Endothelial cell of umbilical vein (primary cell): ENCODE data around the gene NRXN3. TPM values are rescaled to one million over a fixed set of nuclear protein-coding genes. Genes with fewer than 3 reads are reported as not detected.

Source experiments
- BruUV-seq: library from RNA; stranded (reverse); fragments of 400-500 nt; replicated peaks from 2 replicates; lab custom pipeline; 2021; lab: Mats Ljungman, UMichigan
- CTCF ChIA-PET: fragments of 300-600, 350-600 bp; sonication (Branson Sonifier 250); formaldehyde crosslinking; loops from one replicate; lab custom pipeline; 2021; ENCODE audit warnings: antibody characterized with exemption, inconsistent platforms; lab: Charles Lee
- POLR2A ChIA-PET: fragments of 300-600, 350-600 bp; sonication (Branson Sonifier 250); formaldehyde crosslinking; loops from one replicate; lab custom pipeline; 2021; ENCODE audit warnings: antibody characterized with exemption, inconsistent platforms; lab: Charles Lee
- DNase-seq: peaks from one replicate; pipeline ENCODE4 v3.0.0-alpha.2; 2011; ENCODE audit warnings: low read depth, low spot score
- FAIRE-seq: peaks from 2 replicates; lab custom pipeline; 2011; peaks lifted over from hg19 to GRCh38; lab: Jason Lieb, UNC
- H2AFZ ChIP-seq: 2 replicates; pipeline ENCODE4 v1.6.0; 2012; ENCODE audit warnings: low read depth, low read length, control low read depth, inconsistent platforms
- H3K27ac ChIP-seq: 2 replicates; pipeline ENCODE4 v1.5.1; 2011; ENCODE audit warnings: low read depth, mild to moderate bottlenecking, control low read depth, low read length, moderate library complexity; ENCODE audit not compliant: insufficient read depth
- H3K27me3 ChIP-seq, 2 experiments: 2 replicates each; pipeline versions ENCODE4 v1.6.0 to v1.6.1; 2011; ENCODE audit warnings: low read length in 2 of 2, mixed read lengths in 1 of 2; ENCODE audit not compliant: control insufficient read depth in 2 of 2, insufficient read depth in 2 of 2
- H3K36me3 ChIP-seq, 2 experiments: 2 replicates in 1 of 2; 3 replicates in 1 of 2; pipeline ENCODE4 v1.5.1; 2011; ENCODE audit warnings: low read length in 2 of 2, mild to moderate bottlenecking in 1 of 2, moderate library complexity in 1 of 2; ENCODE audit not compliant: control insufficient read depth in 2 of 2, insufficient read depth in 2 of 2; ENCODE audit errors: extremely low read depth in 1 of 2
- H3K4me1 ChIP-seq: 3 replicates; pipeline ENCODE4 v1.5.1; 2011; ENCODE audit warnings: mild to moderate bottlenecking, low read length; ENCODE audit not compliant: control insufficient read depth, insufficient read depth; ENCODE audit errors: extremely low read depth
- H3K4me2 ChIP-seq: 2 replicates; pipeline ENCODE4 v1.6.1; 2011; ENCODE audit warnings: low read length, control low read depth, mixed read lengths; ENCODE audit not compliant: insufficient read depth
- H3K4me3 ChIP-seq, 3 experiments: fragments of 200-600 bp in 1 of 3; sonication (generic), shearing (Covaris generic) in 1 of 3; replicated peaks in 1 of 3; 2 replicates each; pipeline ENCODE4 v1.5.1; 2011 to 2016; ENCODE audit warnings: control low read depth in 3 of 3, low read length in 3 of 3, mild to moderate bottlenecking in 2 of 3, inconsistent platforms in 1 of 3, low read depth in 1 of 3, moderate library complexity in 1 of 3; ENCODE audit not compliant: insufficient read depth in 1 of 3
- H3K79me2 ChIP-seq: 2 replicates; pipeline ENCODE4 v1.6.0; 2012; ENCODE audit warnings: low read length, inconsistent platforms; ENCODE audit not compliant: control insufficient read depth, insufficient read depth
- H3K9ac ChIP-seq: replicated peaks from 2 replicates; pipeline ENCODE3; 2011; ENCODE audit warnings: low read length, control low read depth; ENCODE audit not compliant: insufficient read depth; ENCODE audit errors: extremely low read depth
- H3K9me1 ChIP-seq: replicated peaks from 3 replicates; pipeline ENCODE4 v1.6.0; 2011; ENCODE audit warnings: mild to moderate bottlenecking, low read length; ENCODE audit not compliant: control insufficient read depth, insufficient read depth; ENCODE audit errors: extremely low read depth
- H3K9me3 ChIP-seq: replicated peaks from 2 replicates; pipeline ENCODE4 v1.5.1; 2012; ENCODE audit warnings: low read length, inconsistent platforms; ENCODE audit not compliant: control insufficient read depth, insufficient read depth
- H4K20me1 ChIP-seq: replicated peaks from 2 replicates; pipeline ENCODE3; 2011; ENCODE audit warnings: mild to moderate bottlenecking, low read length; ENCODE audit not compliant: control insufficient read depth, insufficient read depth; ENCODE audit errors: extremely low read depth
- EZH2 ChIP-seq: IDR thresholded peaks from 2 replicates; pipeline ENCODE4 v1.6.1; 2012; ENCODE audit warnings: borderline replicate concordance, low read depth, mild to moderate bottlenecking, moderate library complexity, low read length, inconsistent platforms; ENCODE audit not compliant: severe bottlenecking
- FOS ChIP-seq: IDR thresholded peaks from 2 replicates; pipeline ENCODE4 v1.6.1; 2011; ENCODE audit warnings: mild to moderate bottlenecking, low read length, moderate library complexity, borderline replicate concordance; ENCODE audit not compliant: insufficient read depth
- GATA2 ChIP-seq: IDR thresholded peaks from 2 replicates; pipeline ENCODE4 v1.7.0; 2011; ENCODE audit warnings: low read depth, mild to moderate bottlenecking, moderate library complexity, mixed read lengths, low read length; ENCODE audit not compliant: insufficient read length, insufficient read depth
- JUN ChIP-seq: IDR thresholded peaks from 2 replicates; pipeline ENCODE4 v1.6.1; 2011; ENCODE audit warnings: borderline replicate concordance, low read depth; ENCODE audit not compliant: insufficient read length, insufficient read depth
- MYC ChIP-seq: IDR thresholded peaks from one replicate; pipeline ENCODE4 v1.6.1; 2011; ENCODE audit warnings: mild to moderate bottlenecking, low read depth, low read length
- POLR2A ChIP-seq: IDR thresholded peaks from 2 replicates; pipeline ENCODE4 v1.6.1; 2012; ENCODE audit warnings: low read depth, mild to moderate bottlenecking, control low read depth, low read length
- POLR2AphosphoS5 ChIP-seq: IDR thresholded peaks from 2 replicates; pipeline ENCODE4 v1.6.1; 2012; ENCODE audit warnings: low read depth, mild to moderate bottlenecking, control low read depth, low read length, moderate library complexity; ENCODE audit not compliant: insufficient read depth
- dilution Hi-C: fragments of 300-500 bp; cut with MboI; formaldehyde crosslinking; loops from one replicate; pipeline ENCODE4 v1.15.0; 2019; ENCODE audit warnings: low sequenced_read_pairs; ENCODE audit not compliant: extremely low pct_ligation_motif_present
- intact Hi-C: fragments of 100-400 bp; cut with micrococcal nuclease; formaldehyde crosslinking; loops from one replicate; pipeline ENCODE4 v1.10.0; 2022
- polyA plus RNA-seq, 4 experiments: library from polyadenylated mRNA; depleted of rRNA in 3 of 4; stranded (reverse) in 3 of 4; unstranded in 1 of 4; fragments of >200 nt; gene quantifications; 2 replicates each; pipeline versions ENCODE4 v1.2.1 to v1.2.3, GENCODE V29; 2011 to 2012; ENCODE audit warnings: missing spikeins in 1 of 4
- total RNA-seq: library from RNA; stranded (reverse); gene quantifications from 2 replicates; pipeline ENCODE4 v1.2.3, GENCODE V29; 2021
- TF ChIP-seq, protein P1 (sequence below), 2 donors: IDR thresholded peaks; 1 replicate in 1 of 2; 2 replicates in 1 of 2; pipeline ENCODE4 v1.5.1; 2011; ENCODE audit warnings: low read length in 2 of 2, mild to moderate bottlenecking in 2 of 2, moderate library complexity in 2 of 2, control low read depth in 1 of 2, inconsistent platforms in 1 of 2, low read depth in 1 of 2; ENCODE audit not compliant: insufficient read depth in 1 of 2; ENCODE audit errors: extremely low read depth in 1 of 2
- TF ChIP-seq, protein P2 (sequence below): IDR thresholded peaks from 2 replicates; pipeline ENCODE4 v1.6.1; 2011; ENCODE audit not compliant: insufficient read depth, insufficient read length

Gene NRXN3
- total and polyA plus RNA-seq, 2 donors (not counting 3 experiments of a cell fraction or from before 2014, with no cell fraction given) = 0.72 to 4.2 TPM

DNA sequence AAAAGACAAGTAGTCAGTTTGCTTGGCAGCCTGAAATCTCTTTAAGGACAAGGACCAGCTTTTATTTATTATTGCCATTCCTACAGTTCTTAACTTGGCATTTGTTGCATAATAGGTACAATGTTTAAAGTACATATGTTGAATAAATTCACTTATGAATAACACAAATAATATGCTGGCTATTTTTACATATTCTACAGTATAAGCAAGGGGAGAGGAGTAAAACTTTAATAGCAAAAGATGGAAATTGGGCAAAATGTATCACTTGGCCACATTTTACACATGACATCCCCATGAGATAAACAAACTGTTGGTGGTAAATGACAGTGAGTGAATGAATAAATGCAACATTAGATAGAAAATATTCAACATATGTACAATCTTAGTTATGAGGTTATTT lies 1708.1 kb downstream of the NRXN3 start:
- FAIRE-seq (no peak), DNase-seq (no peak)
- dilution Hi-C loops = no loop called here
- Histone ChIP-seq H3K79me2 (no peaks in the 10 kb centered on the region), H3K9me3 (no peaks in the 10 kb centered on the region), H3K36me3 (no peaks in the 10 kb centered on the region), H4K20me1 (no peaks in the 10 kb centered on the region), H3K4me3 (no peak overlapping the region), H3K27ac (no peak overlapping the region), H3K4me2 (no peak overlapping the region), H3K9ac (no peak overlapping the region), H3K4me1 (no peaks in the 10 kb centered on the region), H3K9me1 (no peaks in the 10 kb centered on the region), H2AFZ (no peak overlapping the region), H3K27me3 (no peaks in the 10 kb centered on the region)
- ChIA-PET CTCF (no interaction called here), POLR2A (no interaction called here)
- intact Hi-C loops = no loop called here
- no peak for TF ChIP-seq POLR2AphosphoS5
- TF ChIP-seq POLR2A = no peak
- TF ChIP-seq FOS = no peak
- no peak for TF ChIP-seq GATA2
- no peak for TF ChIP-seq EZH2
- no peak for TF ChIP-seq MYC
- TF ChIP-seq, protein P1, sequence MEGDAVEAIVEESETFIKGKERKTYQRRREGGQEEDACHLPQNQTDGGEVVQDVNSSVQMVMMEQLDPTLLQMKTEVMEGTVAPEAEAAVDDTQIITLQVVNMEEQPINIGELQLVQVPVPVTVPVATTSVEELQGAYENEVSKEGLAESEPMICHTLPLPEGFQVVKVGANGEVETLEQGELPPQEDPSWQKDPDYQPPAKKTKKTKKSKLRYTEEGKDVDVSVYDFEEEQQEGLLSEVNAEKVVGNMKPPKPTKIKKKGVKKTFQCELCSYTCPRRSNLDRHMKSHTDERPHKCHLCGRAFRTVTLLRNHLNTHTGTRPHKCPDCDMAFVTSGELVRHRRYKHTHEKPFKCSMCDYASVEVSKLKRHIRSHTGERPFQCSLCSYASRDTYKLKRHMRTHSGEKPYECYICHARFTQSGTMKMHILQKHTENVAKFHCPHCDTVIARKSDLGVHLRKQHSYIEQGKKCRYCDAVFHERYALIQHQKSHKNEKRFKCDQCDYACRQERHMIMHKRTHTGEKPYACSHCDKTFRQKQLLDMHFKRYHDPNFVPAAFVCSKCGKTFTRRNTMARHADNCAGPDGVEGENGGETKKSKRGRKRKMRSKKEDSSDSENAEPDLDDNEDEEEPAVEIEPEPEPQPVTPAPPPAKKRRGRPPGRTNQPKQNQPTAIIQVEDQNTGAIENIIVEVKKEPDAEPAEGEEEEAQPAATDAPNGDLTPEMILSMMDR (IDR thresholded peaks at IDR 0.05; ENCODE audit: extremely low read depth in 1 of 2, insufficient read depth in 1 of 2, low read depth in 1 of 2, low read length in 2 of 2) = no peak
- no peak for TF ChIP-seq JUN
- TF ChIP-seq, protein P2, sequence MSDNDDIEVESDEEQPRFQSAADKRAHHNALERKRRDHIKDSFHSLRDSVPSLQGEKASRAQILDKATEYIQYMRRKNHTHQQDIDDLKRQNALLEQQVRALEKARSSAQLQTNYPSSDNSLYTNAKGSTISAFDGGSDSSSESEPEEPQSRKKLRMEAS = no peak
- no TSS peak for BruUV-seq
